HepG2 (cell line): ENCODE results near the gene VAMP5. TPM values are rescaled to one million over a fixed set of nuclear protein-coding genes. Genes with fewer than 3 reads are reported as not detected.
A peak's percentile ranks its signal among the peaks of the same experiment; 100 is the strongest.

Experiments
- ATF2 ChIP-seq: sonication (generic); formaldehyde crosslinking; IDR thresholded peaks from 2 replicates; pipeline ENCODE4 v1.4.0; 2020; ENCODE audit warnings: missing genetic modification reagents
- CENPX ChIP-seq: sonication (generic); formaldehyde crosslinking; IDR thresholded peaks from 2 replicates; pipeline ENCODE4 v1.9.0; 2021; ENCODE audit warnings: mild to moderate bottlenecking, missing genetic modification reagents, moderate library complexity
- FOXM1 ChIP-seq: sonication (generic); formaldehyde crosslinking; IDR thresholded peaks from 2 replicates; pipeline ENCODE4 v1.5.0; 2020; ENCODE audit warnings: missing genetic modification reagents
- KDM1A ChIP-seq: IDR thresholded peaks from 2 replicates; pipeline ENCODE4 v1.6.1; 2016; ENCODE audit warnings: missing compliant biosample characterization
- MXD1 ChIP-seq: sonication (generic); formaldehyde crosslinking; IDR thresholded peaks from 2 replicates; pipeline ENCODE4 v1.4.0; 2020; ENCODE audit warnings: mild to moderate bottlenecking, missing genetic modification reagents
- MYPOP ChIP-seq: sonication (generic); formaldehyde crosslinking; IDR thresholded peaks from 2 replicates; pipeline ENCODE4 v1.8.1; 2023; ENCODE audit warnings: mild to moderate bottlenecking, moderate library complexity, missing genetic modification reagents
- PHF21A ChIP-seq: sonication (generic); formaldehyde crosslinking; IDR thresholded peaks from 2 replicates; pipeline ENCODE4 v1.5.0; 2020; ENCODE audit warnings: mild to moderate bottlenecking, missing genetic modification reagents
- RAD51 ChIP-seq: fragments of 450-650 bp; IDR thresholded peaks from 2 replicates; pipeline ENCODE4 v1.6.1; 2016; ENCODE audit warnings: borderline replicate concordance
- SKI ChIP-seq: fragments of 450-650 bp; IDR thresholded peaks from one replicate; pipeline ENCODE4 v1.6.1; 2018; ENCODE audit warnings: mild to moderate bottlenecking; ENCODE audit not compliant: partially characterized antibody
- SOX6 ChIP-seq, 2 experiments: fragments of 450-650 bp in 1 of 2; sonication (generic) in 1 of 2; formaldehyde crosslinking in 1 of 2; IDR thresholded peaks; 2 replicates each; pipeline versions ENCODE4 v1.4.0 to v1.6.1; 2017 to 2020; ENCODE audit warnings: antibody characterized with exemption in 1 of 2, mild to moderate bottlenecking in 1 of 2, missing genetic modification reagents in 1 of 2
- TAF1 ChIP-seq: sonication (generic); formaldehyde crosslinking; IDR thresholded peaks from 2 replicates; pipeline ENCODE4 v1.4.0; 2020; ENCODE audit warnings: missing genetic modification reagents
- TBX3 ChIP-seq: fragments of 450-650 bp; IDR thresholded peaks from 2 replicates; pipeline ENCODE4 v1.6.1; 2017; ENCODE audit warnings: antibody characterized with exemption, mild to moderate bottlenecking, inconsistent platforms, borderline replicate concordance
- THRA ChIP-seq: sonication (generic); formaldehyde crosslinking; IDR thresholded peaks from 2 replicates; pipeline ENCODE4 v1.4.0; 2020; ENCODE audit warnings: missing genetic modification reagents, borderline replicate concordance
- ZMAT3 ChIP-seq: sonication (generic); formaldehyde crosslinking; conservative IDR thresholded peaks from 2 replicates; pipeline ENCODE4 v1.7.0; 2021; ENCODE audit warnings: missing genetic modification reagents
- ZMAT5 ChIP-seq: sonication (generic); formaldehyde crosslinking; IDR thresholded peaks from 2 replicates; pipeline ENCODE4 v1.5.0; 2020; ENCODE audit warnings: mild to moderate bottlenecking, low read depth, missing genetic modification reagents, borderline replicate concordance
- ZNF205 ChIP-seq: IDR thresholded peaks from 2 replicates; pipeline ENCODE4 v1.6.1; 2018; ENCODE audit warnings: missing biosample characterization, missing genetic modification reagents
- ZNF3 ChIP-seq: IDR thresholded peaks from 2 replicates; pipeline ENCODE4 v1.7.0; 2017; ENCODE audit warnings: inconsistent platforms
- ZNF792 ChIP-seq: IDR thresholded peaks from 2 replicates; pipeline ENCODE4 v1.6.1; 2016
- ZNF891 ChIP-seq: sonication (generic); formaldehyde crosslinking; IDR thresholded peaks from 2 replicates; pipeline ENCODE4 v1.5.0; 2020; ENCODE audit warnings: mild to moderate bottlenecking, missing genetic modification reagents
- polyA plus RNA-seq, 8 experiments: library from polyadenylated mRNA; depleted of rRNA in 3 of 8; stranded (reverse) in 7 of 8; unstranded in 1 of 8; fragments of >200 nt; fragmentation: Illumina TruSeq in 4 of 8; extraction: Trizol in 4 of 8; gene quantifications; 2 replicates each; pipeline versions ENCODE4 v1.2.1 to v1.2.3, GENCODE V29; 2011 to 2016; ENCODE audit warnings: low read depth in 4 of 8, missing spikeins in 1 of 8, mixed read lengths in 1 of 8; ENCODE audit not compliant: insufficient read depth in 1 of 8
- total RNA-seq, 5 experiments: library from RNA; depleted of rRNA; stranded (reverse); fragments of >200 nt; fragmentation: Illumina TruSeq; extraction: Trizol; gene quantifications; 2 replicates each; pipeline ENCODE4 v1.2.3, GENCODE V29; 2016; ENCODE audit warnings: low read depth in 1 of 5
- TF ChIP-seq, protein P1 (sequence below): IDR thresholded peaks from 2 replicates; pipeline ENCODE4 v1.6.1; 2016; ENCODE audit warnings: missing genetic modification reagents, missing compliant biosample characterization
- TF ChIP-seq, protein P2 (sequence below): fragments of 450-650 bp; IDR thresholded peaks from 2 replicates; pipeline ENCODE4 v1.6.1; 2017; ENCODE audit warnings: mild to moderate bottlenecking

VAMP5 gene
- total and polyA plus RNA-seq, 2 of the 13 experiments (the other 11 are each of a cell fraction or from before 2014, with no cell fraction given): 7.2 to 56.7 TPM

- TF ChIP-seq MYPOP (CRISPR knock-in tag): peak; percentile 96
- TF ChIP-seq ZNF3 (CRISPR knock-in tag): no peak; the same call in 1 of the 2 replicates
- TF ChIP-seq FOXM1 (CRISPR knock-in tag): no peak
- TF ChIP-seq, protein P1, sequence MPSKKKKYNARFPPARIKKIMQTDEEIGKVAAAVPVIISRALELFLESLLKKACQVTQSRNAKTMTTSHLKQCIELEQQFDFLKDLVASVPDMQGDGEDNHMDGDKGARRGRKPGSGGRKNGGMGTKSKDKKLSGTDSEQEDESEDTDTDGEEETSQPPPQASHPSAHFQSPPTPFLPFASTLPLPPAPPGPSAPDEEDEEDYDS: peak; percentile 95
- peak; percentile 38; the same call in 1 of the 2 replicates for TF ChIP-seq MXD1 (CRISPR knock-in tag)
- TF ChIP-seq TAF1 (CRISPR knock-in tag): peak; percentile 93
- TF ChIP-seq KDM1A (CRISPR knock-in tag): no peak
- peak; percentile 74; the same call in 1 of the 2 replicates for TF ChIP-seq ZMAT3
- TF ChIP-seq, protein P2, sequence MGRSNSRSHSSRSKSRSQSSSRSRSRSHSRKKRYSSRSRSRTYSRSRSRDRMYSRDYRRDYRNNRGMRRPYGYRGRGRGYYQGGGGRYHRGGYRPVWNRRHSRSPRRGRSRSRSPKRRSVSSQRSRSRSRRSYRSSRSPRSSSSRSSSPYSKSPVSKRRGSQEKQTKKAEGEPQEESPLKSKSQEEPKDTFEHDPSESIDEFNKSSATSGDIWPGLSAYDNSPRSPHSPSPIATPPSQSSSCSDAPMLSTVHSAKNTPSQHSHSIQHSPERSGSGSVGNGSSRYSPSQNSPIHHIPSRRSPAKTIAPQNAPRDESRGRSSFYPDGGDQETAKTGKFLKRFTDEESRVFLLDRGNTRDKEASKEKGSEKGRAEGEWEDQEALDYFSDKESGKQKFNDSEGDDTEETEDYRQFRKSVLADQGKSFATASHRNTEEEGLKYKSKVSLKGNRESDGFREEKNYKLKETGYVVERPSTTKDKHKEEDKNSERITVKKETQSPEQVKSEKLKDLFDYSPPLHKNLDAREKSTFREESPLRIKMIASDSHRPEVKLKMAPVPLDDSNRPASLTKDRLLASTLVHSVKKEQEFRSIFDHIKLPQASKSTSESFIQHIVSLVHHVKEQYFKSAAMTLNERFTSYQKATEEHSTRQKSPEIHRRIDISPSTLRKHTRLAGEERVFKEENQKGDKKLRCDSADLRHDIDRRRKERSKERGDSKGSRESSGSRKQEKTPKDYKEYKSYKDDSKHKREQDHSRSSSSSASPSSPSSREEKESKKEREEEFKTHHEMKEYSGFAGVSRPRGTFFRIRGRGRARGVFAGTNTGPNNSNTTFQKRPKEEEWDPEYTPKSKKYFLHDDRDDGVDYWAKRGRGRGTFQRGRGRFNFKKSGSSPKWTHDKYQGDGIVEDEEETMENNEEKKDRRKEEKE: no peak
- peak; percentile 39; the same call in 1 of the 2 replicates for TF ChIP-seq TBX3
- peak; percentile 76 for TF ChIP-seq SKI
- peak; percentile 92 for TF ChIP-seq PHF21A
- TF ChIP-seq ZMAT5 (CRISPR knock-in tag): no peak
- TF ChIP-seq ATF2: peak; percentile 69; the same call in 1 of the 2 replicates
- peak; percentile 62; the same call in 1 of the 2 replicates for TF ChIP-seq ZNF205
- TF ChIP-seq RAD51: no peak
- no peak for TF ChIP-seq CENPX (CRISPR knock-in tag)
- TF ChIP-seq ZNF792 (CRISPR knock-in tag): peak; percentile 52; the same call in 1 of the 2 replicates
- no peak for TF ChIP-seq SOX6 (IDR thresholded peaks at IDR 0.05)
- peak; percentile 87 for TF ChIP-seq SOX6 (CRISPR knock-in tag; IDR thresholded peaks at IDR 0.05)
- TF ChIP-seq THRA (CRISPR knock-in tag): peak; percentile 54; the same call in 1 of the 2 replicates
- peak; percentile 72; the same call in 1 of the 2 replicates for TF ChIP-seq ZNF891
Measured at GRCh38 chr2:85561280-85562212, 22.7 kb upstream of the VAMP5 start, which contains the start of gene GGCX (continued).
